Astrocyte (in vitro differentiated cells and primary cell): ENCODE data around the gene CPEB4.

ENCODE experiments used
- CTCF ChIP-seq: IDR thresholded peaks from 2 replicates; pipeline ENCODE4 v1.5.1; 2011; ENCODE audit warnings: low read depth, mild to moderate bottlenecking, inconsistent platforms, low read length, moderate library complexity; ENCODE audit not compliant: insufficient read depth
- EZH2 ChIP-seq: IDR thresholded peaks from 2 replicates; pipeline ENCODE4 v1.6.1; 2012; ENCODE audit warnings: mild to moderate bottlenecking, low read length, inconsistent platforms; ENCODE audit not compliant: insufficient read depth

- TF ChIP-seq CTCF (no peak), EZH2 (no peak)
These were observed 36.4 kb upstream of the CPEB4 start for GRCh38 chr5:173851595-173852243.
